ENCODE data around the gene TESK2.

TESK2 gene

GRCh38 chr1:45380125-45380524 lies 110.8 kb downstream of the TESK2 start:
- Histone ChIP-seq H2BK120ac (ENCODE audit: low read depth, low read length) (no peak overlapping the region), H3K4me2 (ENCODE audit: insufficient read depth, low read length, poor library complexity, severe bottlenecking) (no peak overlapping the region), H4K91ac (ENCODE audit: low read depth, low read length, poor library complexity) (no peak overlapping the region), H3K23ac (ENCODE audit: low read depth, low read length, poor library complexity) (no peak overlapping the region), H2AFZ (ENCODE audit: low read length) (no peak overlapping the region), H2BK5ac (ENCODE audit: low read length) (no peak overlapping the region), H2BK15ac (ENCODE audit: low read length) (no peak overlapping the region), H3K4me1 (ENCODE audit: control insufficient read depth in 2 of 2, insufficient read depth in 1 of 2, low read depth in 1 of 2, low read length in 2 of 2) (no peaks in the 10 kb centered on the region), H3K4ac (ENCODE audit: low read length) (no peak overlapping the region), H4K8ac (ENCODE audit: low read depth, low read length) (no peak overlapping the region), H3K79me1 (ENCODE audit: low read depth, low read length) (no peaks in the 10 kb centered on the region), H3K36me3 (replicated peaks in 1 of 2; ENCODE audit: control insufficient read depth in 2 of 2, insufficient read depth in 2 of 2, low read length in 2 of 2) (no peaks in the 10 kb centered on the region), H3K4me3 (ENCODE audit: low read length in 2 of 2) (no peak overlapping the region), H3K27ac (replicated peaks; ENCODE audit: low read length) (no peak overlapping the region), H2BK12ac (ENCODE audit: low read length) (no peak overlapping the region), H3K14ac (ENCODE audit: low read length) (no peak overlapping the region), H3K18ac (ENCODE audit: low read length) (no peak overlapping the region), H3K9me3 (replicated peaks in 1 of 2; ENCODE audit: control insufficient read depth in 2 of 2, insufficient read depth in 1 of 2, low read depth in 1 of 2, low read length in 2 of 2) (no peaks in the 10 kb centered on the region), H3K9ac (ENCODE audit: low read depth, low read length, poor library complexity) (no peak overlapping the region), H3K27me3 (ENCODE audit: control insufficient read depth in 3 of 3, insufficient read depth in 3 of 3, low read depth in 1 of 3, low read length in 3 of 3) (no peaks in the 10 kb centered on the region), H2AK5ac (ENCODE audit: low read depth, low read length) (no peak overlapping the region)
- no peak for DNase-seq (ENCODE audit: low spot score)
- WGBS, 2 donors (ENCODE audit: extremely low coverage in 2 of 2, insufficient read length in 2 of 2, insufficient replicate concordance in 1 of 2), result no CpG with 5 or more reads among the region's 4 CpGs

GRCh38 chr1:45379524-45379923 lies 111.4 kb downstream of the TESK2 start:
- WGBS, 2 donors (ENCODE audit: extremely low coverage in 2 of 2, insufficient read length in 2 of 2, insufficient replicate concordance in 1 of 2), result no CpG with 5 or more reads among the region's 6 CpGs
- H2BK5ac ChIP-seq (ENCODE audit: low read length), result no peak overlapping the region
- H3K18ac ChIP-seq (ENCODE audit: low read length), result no peak overlapping the region
- H2AFZ ChIP-seq (ENCODE audit: low read length), result no peak overlapping the region
- no peak overlapping the region for H4K91ac ChIP-seq (ENCODE audit: low read depth, low read length, poor library complexity)
- H3K9ac ChIP-seq (ENCODE audit: low read depth, low read length, poor library complexity), result no peak overlapping the region
- no peaks in the 10 kb centered on the region for H3K4me1 ChIP-seq (ENCODE audit: control insufficient read depth in 2 of 2, insufficient read depth in 1 of 2, low read depth in 1 of 2, low read length in 2 of 2)
- H3K4me2 ChIP-seq (ENCODE audit: insufficient read depth, low read length, poor library complexity, severe bottlenecking), result no peak overlapping the region
- no peak overlapping the region for H2AK5ac ChIP-seq (ENCODE audit: low read depth, low read length)
- no peak overlapping the region for H3K4ac ChIP-seq (ENCODE audit: low read length)
- H3K79me1 ChIP-seq (ENCODE audit: low read depth, low read length), result no peaks in the 10 kb centered on the region
- no peak for DNase-seq (ENCODE audit: low spot score)
- no peak overlapping the region for H2BK15ac ChIP-seq (ENCODE audit: low read length)
- H3K4me3 ChIP-seq (ENCODE audit: low read length in 2 of 2), result no peak overlapping the region
- no peak overlapping the region for H3K23ac ChIP-seq (ENCODE audit: low read depth, low read length, poor library complexity)
- H3K27me3 ChIP-seq (ENCODE audit: control insufficient read depth in 3 of 3, insufficient read depth in 3 of 3, low read depth in 1 of 3, low read length in 3 of 3), result no peaks in the 10 kb centered on the region
- H2BK12ac ChIP-seq (ENCODE audit: low read length), result no peak overlapping the region
- H3K14ac ChIP-seq (ENCODE audit: low read length), result no peak overlapping the region
- no peak overlapping the region for H3K27ac ChIP-seq (replicated peaks; ENCODE audit: low read length)
- no peak overlapping the region for H4K8ac ChIP-seq (ENCODE audit: low read depth, low read length)
- H2BK120ac ChIP-seq (ENCODE audit: low read depth, low read length), result no peak overlapping the region
- no peaks in the 10 kb centered on the region for H3K9me3 ChIP-seq (replicated peaks in 1 of 2; ENCODE audit: control insufficient read depth in 2 of 2, insufficient read depth in 1 of 2, low read depth in 1 of 2, low read length in 2 of 2)
- no peaks in the 10 kb centered on the region for H3K36me3 ChIP-seq (replicated peaks in 1 of 2; ENCODE audit: control insufficient read depth in 2 of 2, insufficient read depth in 2 of 2, low read length in 2 of 2)

GRCh38 chr1:45378184-45378583 lies 112.8 kb downstream of the TESK2 start:
- Histone ChIP-seq H3K36me3 (replicated peaks in 1 of 2; ENCODE audit: control insufficient read depth in 2 of 2, insufficient read depth in 2 of 2, low read length in 2 of 2) (no peaks in the 10 kb centered on the region), H3K9ac (ENCODE audit: low read depth, low read length, poor library complexity) (no peak overlapping the region)

GRCh38 chr1:45375104-45376090 lies 115.6 kb downstream of the TESK2 start:
- Histone ChIP-seq H3K4me3 (ENCODE audit: low read length in 2 of 2) (no peak overlapping the region), H3K79me1 (ENCODE audit: low read depth, low read length) (no peaks in the 10 kb centered on the region), H3K23ac (ENCODE audit: low read depth, low read length, poor library complexity) (no peak overlapping the region), H2BK15ac (ENCODE audit: low read length) (no peak overlapping the region), H3K36me3 (replicated peaks in 1 of 2; ENCODE audit: control insufficient read depth in 2 of 2, insufficient read depth in 2 of 2, low read length in 2 of 2) (no peaks in the 10 kb centered on the region), H3K14ac (ENCODE audit: low read length) (no peak overlapping the region), H2BK120ac (ENCODE audit: low read depth, low read length) (no peak overlapping the region), H3K4me2 (ENCODE audit: insufficient read depth, low read length, poor library complexity, severe bottlenecking) (no peak overlapping the region), H2AK5ac (ENCODE audit: low read depth, low read length) (no peak overlapping the region), H3K9ac (ENCODE audit: low read depth, low read length, poor library complexity) (no peak overlapping the region), H3K18ac (ENCODE audit: low read length) (no peak overlapping the region), H2AFZ (ENCODE audit: low read length) (no peak overlapping the region), H4K8ac (ENCODE audit: low read depth, low read length) (no peak overlapping the region), H2BK5ac (ENCODE audit: low read length) (no peak overlapping the region), H3K4me1 (ENCODE audit: control insufficient read depth in 2 of 2, insufficient read depth in 1 of 2, low read depth in 1 of 2, low read length in 2 of 2) (no peaks in the 10 kb centered on the region), H3K9me3 (replicated peaks in 1 of 2; ENCODE audit: control insufficient read depth in 2 of 2, insufficient read depth in 1 of 2, low read depth in 1 of 2, low read length in 2 of 2) (no peaks in the 10 kb centered on the region), H2BK12ac (ENCODE audit: low read length) (no peak overlapping the region), H3K4ac (ENCODE audit: low read length) (no peak overlapping the region), H4K91ac (ENCODE audit: low read depth, low read length, poor library complexity) (no peak overlapping the region), H3K27ac (replicated peaks; ENCODE audit: low read length) (no peak overlapping the region), H3K27me3 (ENCODE audit: control insufficient read depth in 3 of 3, insufficient read depth in 3 of 3, low read depth in 1 of 3, low read length in 3 of 3) (no peaks in the 10 kb centered on the region)
- WGBS, 2 donors (ENCODE audit: extremely low coverage in 2 of 2, insufficient read length in 2 of 2, insufficient replicate concordance in 1 of 2), result no CpG with 5 or more reads among the region's 3 CpGs
- DNase-seq (ENCODE audit: low spot score), result no peak

More at GRCh38 chr1:45378184-45378583, 112.8 kb downstream of the TESK2 start:
- H3K14ac ChIP-seq (ENCODE audit: low read length), result no peak overlapping the region
- no peak overlapping the region for H2BK5ac ChIP-seq (ENCODE audit: low read length)
- no peak overlapping the region for H2BK15ac ChIP-seq (ENCODE audit: low read length)
- no peaks in the 10 kb centered on the region for H3K79me1 ChIP-seq (ENCODE audit: low read depth, low read length)
- H3K23ac ChIP-seq (ENCODE audit: low read depth, low read length, poor library complexity), result no peak overlapping the region
- no peaks in the 10 kb centered on the region for H3K4me1 ChIP-seq (ENCODE audit: control insufficient read depth in 2 of 2, insufficient read depth in 1 of 2, low read depth in 1 of 2, low read length in 2 of 2)
- no peak overlapping the region for H3K4ac ChIP-seq (ENCODE audit: low read length)
- no peak overlapping the region for H2BK120ac ChIP-seq (ENCODE audit: low read depth, low read length)
- H3K4me2 ChIP-seq (ENCODE audit: insufficient read depth, low read length, poor library complexity, severe bottlenecking), result no peak overlapping the region
- H4K91ac ChIP-seq (ENCODE audit: low read depth, low read length, poor library complexity), result no peak overlapping the region
- H3K18ac ChIP-seq (ENCODE audit: low read length), result no peak overlapping the region
- H3K9me3 ChIP-seq (replicated peaks in 1 of 2; ENCODE audit: control insufficient read depth in 2 of 2, insufficient read depth in 1 of 2, low read depth in 1 of 2, low read length in 2 of 2), result no peaks in the 10 kb centered on the region
- DNase-seq (ENCODE audit: low spot score), result no peak
- no peaks in the 10 kb centered on the region for H3K27me3 ChIP-seq (ENCODE audit: control insufficient read depth in 3 of 3, insufficient read depth in 3 of 3, low read depth in 1 of 3, low read length in 3 of 3)
- no peak overlapping the region for H2AK5ac ChIP-seq (ENCODE audit: low read depth, low read length)
- H2AFZ ChIP-seq (ENCODE audit: low read length), result no peak overlapping the region
- H3K27ac ChIP-seq (replicated peaks; ENCODE audit: low read length), result no peak overlapping the region
- no peak overlapping the region for H2BK12ac ChIP-seq (ENCODE audit: low read length)
- H3K4me3 ChIP-seq (ENCODE audit: low read length in 2 of 2), result no peak overlapping the region
- H4K8ac ChIP-seq (ENCODE audit: low read depth, low read length), result no peak overlapping the region

Data from neuronal stem cell (in vitro differentiated cells).